SKM-1 (cell line): ENCODE data around the gene ENHO.

Experiments
- DNase-seq: peaks from one replicate; lab custom pipeline; 2025; ENCODE audit not compliant: unreplicated experiment; lab: John Stamatoyannopoulos, UW

ENHO gene

DNA sequence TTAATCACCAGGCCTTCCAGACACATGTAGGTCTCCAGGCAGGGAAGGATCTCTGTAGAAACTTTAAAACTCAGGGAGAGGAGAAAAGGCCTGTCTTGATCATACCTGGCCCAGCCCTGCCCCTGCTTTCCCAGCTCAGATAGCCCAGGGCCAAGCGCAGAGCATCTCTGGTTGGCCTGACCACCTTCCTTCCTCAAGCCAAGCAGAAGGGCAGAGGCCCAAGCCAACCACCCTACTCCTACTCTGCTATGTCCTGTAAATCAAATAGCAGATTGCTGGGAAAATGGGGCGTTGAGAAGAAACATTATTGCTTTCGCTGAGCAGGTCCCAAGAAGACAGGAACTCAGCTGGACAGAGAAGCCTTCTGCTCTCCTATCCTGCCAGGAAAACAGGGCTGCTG lies 14.3 kb downstream of the ENHO start:
- DNase-seq, result no peak

GRCh38 chr9:34507966-34508365 lies 14.8 kb downstream of the ENHO start:
- no peak for DNase-seq

GRCh38 chr9:34507556-34507955 lies 15.2 kb downstream of the ENHO start:
- no peak for DNase-seq

DNA sequence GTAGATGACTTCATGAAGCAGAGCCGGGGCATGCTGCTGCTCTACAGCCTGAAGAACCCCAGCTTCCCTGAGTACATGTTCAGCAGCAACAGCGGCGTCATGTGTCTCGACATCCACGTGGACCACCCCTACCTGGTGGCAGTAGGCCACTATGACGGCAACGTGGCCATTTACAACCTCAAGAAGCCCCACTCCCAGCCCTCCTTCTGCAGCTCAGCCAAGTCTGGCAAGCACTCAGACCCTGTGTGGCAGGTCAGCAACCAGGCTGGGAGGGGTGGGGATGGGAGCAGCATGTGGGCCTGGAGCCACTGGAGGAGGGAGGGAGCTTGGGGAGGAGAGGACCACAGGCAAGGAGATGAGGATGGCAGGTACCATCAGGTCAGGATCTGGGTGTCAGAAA lies 16.2 kb downstream of the ENHO start:
- no peak for DNase-seq

DNA sequence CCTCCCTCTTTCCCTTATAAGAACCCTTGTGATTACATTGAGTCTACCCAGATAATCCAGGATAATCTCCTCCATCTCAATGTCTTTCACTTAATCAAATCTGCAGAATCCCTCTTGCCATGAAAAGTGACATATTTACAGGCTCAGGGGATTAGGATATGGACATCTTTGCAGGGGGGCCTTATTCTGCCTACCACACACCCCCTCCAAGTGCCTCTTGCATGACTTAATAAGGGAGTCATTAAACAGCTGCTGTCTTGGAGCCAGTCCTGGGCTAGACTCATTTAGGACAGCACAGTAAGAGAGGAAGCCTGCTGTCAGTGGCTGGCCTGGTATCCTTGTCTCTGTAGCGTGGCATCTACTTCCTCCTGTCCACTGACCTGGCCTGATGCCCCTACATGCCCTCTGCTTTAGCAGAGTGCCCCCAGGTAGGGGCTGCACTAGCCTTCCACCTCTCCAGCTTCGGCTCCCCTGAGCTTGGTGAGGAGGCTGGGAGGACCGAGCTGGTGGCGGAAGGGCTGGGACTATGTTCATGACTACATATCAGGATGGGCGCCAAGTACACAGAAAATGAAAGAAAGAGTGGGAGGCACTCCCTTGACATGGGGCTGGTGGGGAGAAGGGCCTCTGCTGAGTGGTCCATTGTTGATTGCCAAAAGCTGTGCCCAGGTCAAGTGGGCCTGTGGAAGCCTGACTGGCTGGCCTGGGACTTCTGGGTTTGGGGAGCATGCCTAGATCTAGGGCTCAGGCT lies 17.2 kb downstream of the ENHO start:
- no peak for DNase-seq

DNA sequence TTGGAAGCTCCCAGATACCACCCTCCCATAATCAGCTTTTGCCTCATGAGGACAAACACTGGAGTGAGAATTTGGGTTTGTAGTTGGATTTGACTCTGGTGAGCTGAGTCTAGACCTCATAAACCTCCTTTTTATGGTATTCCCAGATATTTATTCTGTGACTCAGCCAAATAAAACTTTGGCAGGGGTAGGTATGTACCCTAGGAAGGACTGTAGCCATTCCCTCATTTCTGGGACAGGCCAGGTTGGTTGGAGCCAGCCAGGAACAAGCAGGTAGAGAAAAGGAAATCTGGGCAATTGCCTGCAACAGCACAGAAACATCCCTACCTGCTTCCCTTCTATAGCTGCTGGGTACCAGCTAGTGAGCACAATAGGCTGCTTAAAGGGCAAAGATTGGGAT lies 19.4 kb downstream of the ENHO start:
- no peak for DNase-seq

GRCh38 chr9:34502891-34503290 lies 19.9 kb downstream of the ENHO start:
- no peak for DNase-seq

DNA sequence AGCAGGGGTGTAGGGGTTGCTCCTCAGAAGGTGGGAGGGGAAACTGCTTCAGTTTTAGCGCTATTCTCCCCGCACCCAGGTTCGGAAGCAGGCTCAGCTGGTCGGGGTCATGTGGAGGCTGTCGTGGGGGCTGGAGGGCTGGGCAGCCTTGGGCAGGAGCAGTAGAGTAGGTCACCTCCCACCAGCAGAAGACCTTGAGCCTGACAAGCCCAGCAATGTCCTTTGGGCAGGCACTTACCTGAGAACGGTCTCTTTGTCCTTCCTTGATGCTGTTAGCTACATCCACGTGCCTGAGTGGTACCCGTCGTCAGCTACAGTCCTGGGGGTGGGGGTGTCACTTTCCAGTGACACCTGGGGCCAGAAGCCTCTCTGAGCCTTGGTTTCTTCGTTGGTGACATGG lies 20.3 kb downstream of the ENHO start:
- DNase-seq, result no peak

DNA sequence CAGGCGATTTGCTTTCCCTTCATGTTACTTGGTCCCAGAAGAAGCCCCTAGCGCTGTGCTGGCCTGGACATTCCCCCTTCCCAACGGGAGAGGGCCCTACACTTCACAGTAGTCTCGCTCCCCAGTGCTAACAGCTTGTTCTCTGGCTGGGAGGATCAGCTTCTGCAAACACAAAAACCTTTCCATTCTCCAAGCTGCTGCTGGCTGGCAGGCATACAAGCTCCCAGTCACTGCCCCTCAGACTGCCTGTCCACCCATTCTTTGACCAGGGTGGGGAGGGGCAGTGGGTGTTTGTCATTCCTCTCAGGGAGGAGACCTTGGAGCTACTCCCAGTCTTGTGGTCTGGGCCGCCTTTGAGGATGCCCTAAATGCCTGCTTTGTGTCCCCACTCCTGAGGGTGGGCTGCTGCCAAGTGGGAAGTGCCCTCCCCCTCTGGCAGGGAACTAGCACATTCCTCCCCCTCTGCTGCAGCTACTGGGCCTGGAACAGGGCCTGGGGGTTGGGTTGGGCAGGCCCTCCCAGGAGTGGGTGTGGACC lies 20.8 kb downstream of the ENHO start:
- DNase-seq, result no peak

DNA sequence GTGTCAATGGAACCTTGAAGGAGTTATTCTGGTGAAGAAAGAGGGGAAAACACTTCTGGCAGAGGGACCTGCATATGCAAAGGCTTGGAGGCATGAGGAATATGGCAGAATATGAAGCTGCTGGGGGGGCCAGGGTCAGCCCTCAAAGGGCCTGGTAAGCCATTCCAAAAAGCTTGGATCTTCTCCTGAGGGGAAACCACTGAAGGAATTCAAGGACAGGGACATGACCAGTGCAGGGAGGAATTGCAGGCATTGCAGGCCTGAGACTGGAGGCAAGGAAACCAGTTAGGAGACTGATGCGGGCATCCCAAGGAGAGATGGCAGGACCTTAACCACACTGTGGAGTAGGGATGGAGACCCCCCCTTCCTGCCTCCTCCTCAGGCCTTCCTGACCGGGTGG lies 21.4 kb downstream of the ENHO start:
- no peak for DNase-seq

- DNase-seq, result peak; percentile 34
Observed at GRCh38 chr9:34500623-34501267, 22.0 kb downstream of the ENHO start.

DNA sequence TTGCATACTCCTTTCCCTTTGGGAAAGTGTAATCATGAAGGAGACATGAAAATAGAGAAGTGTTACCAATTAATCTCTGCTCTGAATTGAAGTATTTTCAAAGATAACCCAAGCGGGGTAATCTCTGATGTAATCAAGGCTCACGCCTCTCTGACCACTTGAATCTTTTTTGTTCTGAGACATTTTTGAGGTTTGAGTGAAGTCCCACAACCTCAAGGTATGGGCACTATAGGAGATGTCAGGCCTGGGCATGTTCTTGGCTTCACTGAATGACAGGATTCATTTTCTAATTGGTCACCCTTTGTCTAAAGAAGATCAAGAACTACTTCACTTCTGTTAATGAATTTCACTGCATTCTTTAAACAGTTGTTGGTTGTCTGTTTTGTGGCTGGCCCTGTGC lies 23.7 kb downstream of the ENHO start:
- no peak for DNase-seq

- no peak for DNase-seq
Observed at GRCh38 chr9:34498553-34498952, 24.2 kb downstream of the ENHO start.

DNA sequence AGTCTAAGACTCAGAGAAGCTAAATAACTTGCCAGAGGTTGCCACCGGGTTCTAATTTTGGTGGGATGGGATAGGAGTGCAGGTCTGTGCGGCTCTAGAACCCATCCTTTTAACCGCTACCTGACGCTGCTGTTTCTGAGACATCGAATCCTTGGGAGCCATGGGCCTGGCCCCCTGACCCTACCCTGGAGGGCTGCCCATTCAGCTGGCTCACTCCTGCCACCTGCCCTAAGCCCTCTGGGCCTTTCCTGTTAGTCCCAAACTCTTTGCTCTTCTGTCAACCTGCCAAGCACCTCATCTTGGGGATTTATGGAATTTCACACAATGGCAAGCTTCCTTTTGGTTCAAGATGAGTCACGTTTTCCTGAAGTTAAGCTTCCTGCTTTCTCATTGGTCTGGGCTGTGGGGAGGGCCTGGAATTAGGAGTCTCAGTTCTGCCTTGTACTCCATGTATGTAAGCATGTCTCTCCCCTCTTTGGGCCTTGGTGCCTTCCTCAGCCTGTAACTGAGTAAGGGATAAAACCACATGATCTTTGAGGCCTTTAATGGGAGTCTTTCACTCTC lies 26.6 kb downstream of the ENHO start:
- DNase-seq, result no peak

- no peak for DNase-seq
Observed at GRCh38 chr9:34493972-34494535, 28.7 kb downstream of the ENHO start.

DNA sequence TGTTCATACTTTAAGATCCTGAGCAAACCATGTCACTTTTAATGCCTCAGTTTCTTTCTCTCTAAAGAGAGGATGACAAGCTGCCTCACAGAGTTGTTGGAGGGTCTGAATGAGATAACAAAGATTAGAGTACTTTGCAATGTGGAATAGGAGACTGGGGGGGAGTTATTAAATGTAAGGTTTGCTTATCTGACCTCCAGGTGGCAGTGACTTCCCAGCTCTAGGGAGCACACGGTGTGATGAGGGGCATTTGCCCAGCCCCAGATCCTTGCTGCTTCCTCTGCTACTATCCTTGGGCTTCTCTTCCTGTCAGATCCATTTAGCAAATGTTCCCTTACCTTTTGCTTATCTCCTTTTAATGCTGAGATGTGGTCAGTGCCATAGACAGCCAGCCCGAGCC lies 30.7 kb downstream of the ENHO start:
- DNase-seq, result no peak

- no peak for DNase-seq
Observed at GRCh38 chr9:34491596-34491995, 31.2 kb downstream of the ENHO start.

GRCh38 chr9:34490760-34491159 lies 32.0 kb downstream of the ENHO start:
- no peak for DNase-seq

DNA sequence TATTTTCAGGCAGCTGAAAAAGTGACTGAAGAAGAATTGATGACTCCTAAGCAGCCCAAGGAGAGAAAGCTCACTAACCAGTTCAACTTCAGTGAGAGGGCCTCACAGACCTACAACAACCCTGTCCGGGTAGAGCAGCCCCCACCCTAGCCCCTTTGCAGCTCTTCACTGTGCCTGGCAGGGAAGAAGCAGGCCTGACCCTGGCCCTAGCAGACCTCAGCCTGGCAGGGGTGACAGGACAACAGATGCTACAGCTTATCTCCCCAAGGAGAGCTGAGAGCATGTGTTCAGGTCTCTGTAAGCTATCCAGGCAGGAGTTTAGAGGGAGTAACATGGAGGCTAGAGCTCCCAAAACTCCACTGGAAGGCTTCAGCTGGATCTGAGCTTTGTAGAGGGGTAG lies 32.4 kb downstream of the ENHO start:
- DNase-seq, result no peak

GRCh38 chr9:34486572-34486971 lies 36.2 kb downstream of the ENHO start:
- no peak for DNase-seq

- no peak for DNase-seq
Observed at GRCh38 chr9:34485822-34486221, 37.0 kb downstream of the ENHO start.

- no peak for DNase-seq
Observed at GRCh38 chr9:34484678-34485077, 38.1 kb downstream of the ENHO start.
